ENCODE measurements around the gene MEGF6.

Gene MEGF6

GRCh38 chr1:3505161-3505560 lies 106.1 kb downstream of the MEGF6 start:
- no peak for DNase-seq (ENCODE audit: low read depth in 1 of 2, low spot score in 1 of 2)

DNA sequence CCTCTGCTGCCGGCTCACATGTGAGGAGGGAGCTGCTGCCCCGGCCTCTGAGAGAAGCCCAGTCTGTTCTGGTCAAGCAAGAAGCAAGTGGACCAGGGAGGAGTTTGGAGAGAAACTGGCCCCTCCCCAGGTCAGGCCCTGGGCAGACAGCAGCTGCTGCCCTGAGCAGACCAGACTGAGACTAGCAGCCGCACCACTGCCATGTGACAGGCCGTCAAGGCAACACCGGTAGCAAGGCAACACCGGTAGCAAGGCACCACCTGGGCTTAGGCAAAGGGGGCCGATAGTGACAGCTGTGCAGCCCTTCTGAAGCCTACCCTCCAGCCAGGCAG lies 106.5 kb downstream of the MEGF6 start:
- DNase-seq (ENCODE audit: low read depth in 1 of 2, low spot score in 1 of 2): no peak

GRCh38 chr1:3504151-3504821 lies 107.0 kb downstream of the MEGF6 start:
- no peak for DNase-seq (ENCODE audit: low read depth in 1 of 2, low spot score in 1 of 2)

- no peak for DNase-seq (ENCODE audit: low read depth in 1 of 2, low spot score in 1 of 2)
Observed at GRCh38 chr1:3503525-3503886, 107.8 kb downstream of the MEGF6 start.

- no peak for DNase-seq (ENCODE audit: low read depth in 1 of 2, low spot score in 1 of 2)
Observed at GRCh38 chr1:3502641-3503524, 108.4 kb downstream of the MEGF6 start.

- no peak for DNase-seq (ENCODE audit: low read depth in 1 of 2, low spot score in 1 of 2)
Observed at GRCh38 chr1:3501856-3502640, 109.3 kb downstream of the MEGF6 start.

DNA sequence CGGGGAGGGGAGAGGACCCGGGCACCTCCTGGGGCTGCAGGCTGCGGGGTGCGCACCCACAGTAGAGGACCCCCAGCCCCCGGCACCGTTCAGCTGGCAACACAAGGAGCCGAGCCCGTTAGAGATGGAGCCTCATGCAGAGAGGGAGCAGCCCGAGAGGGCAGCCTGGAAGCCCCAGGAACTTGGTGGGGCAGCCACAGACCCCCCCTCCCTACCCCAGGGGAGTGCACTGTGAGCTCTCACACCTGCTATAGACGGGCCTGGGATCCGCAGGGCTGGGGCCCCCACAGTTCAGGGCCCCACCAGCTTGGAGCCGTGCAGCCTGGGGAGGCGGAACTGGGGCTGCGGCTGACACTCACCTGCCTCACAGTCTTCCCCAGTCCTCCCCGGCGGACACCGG lies 109.9 kb downstream of the MEGF6 start:
- no peak for DNase-seq (ENCODE audit: low read depth in 1 of 2, low spot score in 1 of 2)

DNA sequence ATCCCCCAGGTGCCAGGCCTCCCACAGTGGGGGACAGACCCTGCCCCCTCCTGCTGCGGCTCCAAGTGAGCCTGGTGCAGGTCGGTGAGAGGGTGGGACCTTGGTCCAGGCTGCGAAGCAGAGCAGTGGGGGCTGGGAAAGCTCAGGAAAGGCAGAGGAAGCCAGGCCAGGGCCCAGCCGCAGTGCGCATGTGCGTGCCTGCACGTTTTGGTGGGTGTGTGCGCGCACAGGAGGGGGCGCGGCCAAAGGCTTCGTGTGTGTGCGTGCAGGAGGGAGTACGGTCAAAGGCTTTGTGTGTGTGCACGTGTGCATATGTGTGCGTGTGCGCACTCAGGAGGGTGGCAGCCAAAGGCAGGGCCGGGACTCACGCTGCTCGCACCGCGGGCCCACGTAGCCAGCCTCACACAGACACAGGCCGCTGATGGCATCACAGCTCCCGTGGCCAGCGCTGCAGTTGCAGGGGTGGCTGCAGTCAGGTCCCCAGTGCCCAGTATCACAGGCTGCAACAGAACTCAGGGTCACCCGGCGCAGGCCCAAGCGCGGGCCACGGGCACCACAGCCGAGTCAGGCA lies 111.0 kb downstream of the MEGF6 start:
- no peak for DNase-seq (ENCODE audit: low read depth in 1 of 2, low spot score in 1 of 2)

- DNase-seq (ENCODE audit: low read depth in 1 of 2, low spot score in 1 of 2): no peak
Observed at GRCh38 chr1:3499611-3500010, 111.7 kb downstream of the MEGF6 start.

- no peak for DNase-seq (ENCODE audit: low read depth in 1 of 2, low spot score in 1 of 2)
Observed at GRCh38 chr1:3498986-3499385, 112.3 kb downstream of the MEGF6 start.

DNA sequence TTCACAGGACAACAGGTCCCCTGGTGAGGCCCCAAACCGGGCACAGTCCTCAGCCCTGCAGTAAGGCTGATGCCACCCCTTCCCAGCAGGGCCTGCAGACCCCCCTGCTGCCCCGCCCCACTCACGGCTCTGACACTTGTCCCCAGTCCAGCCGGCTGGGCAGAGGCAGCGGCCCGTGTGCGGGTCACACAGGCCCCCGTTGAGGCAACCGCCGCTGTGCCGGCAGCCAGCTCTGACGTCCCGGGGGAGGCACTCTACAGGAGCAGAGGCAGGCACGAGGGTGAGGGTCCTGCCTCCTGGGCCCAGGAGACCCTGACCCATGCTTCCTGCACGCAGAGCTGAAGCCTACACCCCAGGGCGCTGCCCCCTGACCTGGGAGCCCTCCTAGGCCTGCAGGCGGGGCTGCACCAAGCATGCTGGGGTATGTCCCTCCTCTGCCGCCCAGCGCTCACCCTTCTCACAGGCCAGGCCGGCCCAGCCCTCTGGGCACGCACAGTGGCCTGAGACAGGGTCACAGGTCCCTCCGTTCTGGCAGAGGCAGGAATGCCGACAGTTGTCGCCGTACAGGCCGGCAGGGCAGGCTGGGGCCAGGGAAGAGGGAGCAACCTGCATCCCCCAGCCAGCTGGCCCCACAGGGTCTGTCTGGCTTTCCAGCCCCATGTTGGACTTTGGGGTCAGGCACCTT lies 112.9 kb downstream of the MEGF6 start:
- no peak for DNase-seq (ENCODE audit: low read depth in 1 of 2, low spot score in 1 of 2)

- DNase-seq (ENCODE audit: low read depth in 1 of 2, low spot score in 1 of 2): no peak
Observed at GRCh38 chr1:3497521-3497920, 113.8 kb downstream of the MEGF6 start.

DNA sequence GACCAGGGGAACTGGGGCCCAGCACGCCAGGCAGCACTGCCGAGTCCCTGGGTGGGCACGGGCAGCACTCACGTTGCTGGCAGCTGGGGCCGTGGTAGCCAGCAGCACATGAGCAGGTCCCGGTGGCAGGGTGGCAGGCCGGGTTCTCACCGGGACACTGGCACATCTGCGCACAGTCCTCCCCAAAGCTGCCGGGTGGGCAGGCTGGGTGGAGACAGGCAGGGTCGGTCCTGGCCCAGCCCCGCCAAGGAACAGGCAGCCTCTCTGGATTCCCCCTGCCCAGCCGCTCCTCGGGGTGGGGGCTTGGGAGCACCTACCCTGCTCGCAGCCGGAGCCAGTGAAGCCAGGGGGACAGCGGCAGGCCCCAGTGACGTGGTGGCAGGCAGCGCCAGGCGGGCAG lies 114.4 kb downstream of the MEGF6 start:
- DNase-seq (ENCODE audit: low read depth in 1 of 2, low spot score in 1 of 2): no peak

- DNase-seq (ENCODE audit: low read depth in 1 of 2, low spot score in 1 of 2): no peak
Observed at GRCh38 chr1:3495776-3496745, 115.2 kb downstream of the MEGF6 start.

- DNase-seq (ENCODE audit: low read depth in 1 of 2, low spot score in 1 of 2): no peak
Observed at GRCh38 chr1:3494321-3495308, 116.7 kb downstream of the MEGF6 start.

DNA sequence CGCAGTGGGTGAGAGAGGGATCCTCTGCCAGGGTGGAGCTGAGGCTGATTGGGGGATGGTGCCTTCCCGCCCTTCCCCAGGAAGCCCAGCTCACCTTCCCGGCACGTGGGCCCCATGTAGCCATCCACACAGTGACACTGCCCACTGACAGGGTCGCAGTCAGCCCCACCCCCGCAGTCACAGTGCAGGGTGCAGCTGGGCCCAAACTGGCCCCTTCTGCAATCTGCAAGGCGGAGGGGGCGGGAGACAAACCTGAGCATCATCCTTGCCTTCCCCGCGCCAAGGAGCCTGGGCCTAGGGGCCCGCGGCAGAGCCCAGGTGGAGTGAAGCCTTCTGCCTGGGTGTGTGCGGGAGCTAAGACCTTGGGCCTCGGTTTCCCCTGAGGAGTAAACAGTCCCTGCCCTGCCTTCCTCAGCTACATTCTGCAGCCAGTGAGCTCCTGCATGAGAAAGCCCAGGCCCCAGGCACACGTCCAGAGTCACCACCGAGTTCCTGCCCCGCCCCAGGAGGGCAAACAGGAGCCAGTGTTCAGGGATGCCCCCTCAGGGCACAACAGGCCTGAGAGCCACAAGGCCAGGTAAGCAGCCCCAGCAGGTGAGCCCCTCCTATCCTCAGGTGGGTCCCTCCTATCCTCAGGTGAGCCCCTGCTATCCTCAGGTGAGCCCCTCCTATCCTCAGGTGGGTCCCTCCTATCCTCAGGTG lies 118.6 kb downstream of the MEGF6 start:
- no peak for DNase-seq (ENCODE audit: low read depth in 1 of 2, low spot score in 1 of 2)

DNA sequence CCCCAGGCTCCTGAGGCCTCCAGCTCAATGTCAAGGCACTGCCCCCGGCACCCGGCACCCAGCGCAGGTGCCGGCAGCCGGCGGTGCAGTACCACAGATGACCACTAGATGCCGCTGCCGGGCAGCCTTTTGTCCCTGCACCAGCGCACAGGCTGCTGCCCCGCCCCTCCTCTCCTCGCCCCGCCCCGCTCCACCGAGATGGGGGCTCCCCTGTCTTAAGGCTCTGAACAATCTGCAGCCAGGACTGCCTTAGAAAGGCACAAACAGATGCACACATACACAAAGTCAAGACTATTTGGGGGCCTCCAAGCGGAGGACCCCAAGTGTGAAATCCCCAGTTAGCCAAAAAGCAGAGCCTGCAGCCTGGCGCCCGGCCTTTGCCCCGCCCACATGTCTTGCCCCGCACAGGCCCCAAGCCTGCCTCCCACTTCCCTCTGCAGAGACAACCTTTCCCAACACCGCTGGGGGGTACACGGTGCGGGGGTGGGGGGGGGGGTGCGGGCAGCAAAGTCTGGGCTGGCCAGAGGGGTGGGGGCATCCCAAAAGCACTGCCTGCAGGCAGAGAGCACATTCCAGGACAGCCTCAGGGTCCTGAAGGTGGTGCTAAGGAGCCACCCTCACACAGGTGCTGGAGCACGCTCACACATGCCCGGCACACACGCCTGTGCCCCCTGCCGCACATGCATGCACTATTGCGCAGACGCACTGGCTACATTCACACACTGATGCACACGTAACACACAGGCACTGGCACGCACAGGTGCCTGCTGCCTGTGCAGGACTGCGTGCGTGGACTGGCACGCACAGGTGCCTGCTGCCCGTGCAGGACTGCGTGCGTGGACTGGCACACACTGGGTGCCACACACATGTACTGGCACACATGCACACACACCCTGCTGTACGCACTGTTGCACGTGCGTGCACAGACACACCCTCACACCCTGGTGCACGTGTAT lies 119.7 kb downstream of the MEGF6 start:
- peak; percentile 77 to 82 for DNase-seq (ENCODE audit: low read depth in 1 of 2, low spot score in 1 of 2)

All from activated CD4-positive, alpha-beta T cell treated with anti-CD3 and anti-CD28 coated beads, Interleukin-2, amount 50 U/mL, for 24 hours (primary cell).